Transverse colon (tissue), 4 donors: ENCODE data around the gene TOX4. TPM values are rescaled to one million over a fixed set of nuclear protein-coding genes. Genes with fewer than 3 reads are reported as not detected.

Experiments used
- DNase-seq: peaks from one replicate; pipeline ENCODE4 v3.0.0-alpha.2; 2019
- H3K27ac ChIP-seq, 4 donors: fragments of 200-600 bp; sonication (generic); 2 replicates each; pipeline ENCODE4 v1.5.1; 2016 to 2018; ENCODE audit warnings: inconsistent platforms in 4 of 4
- H3K27me3 ChIP-seq: fragments of 200-600 bp; sonication (generic); 2 replicates; pipeline ENCODE4 v1.5.1; 2017; ENCODE audit warnings: inconsistent platforms
- H3K36me3 ChIP-seq, 4 donors: fragments of 200-600 bp; sonication (generic); 2 replicates each; pipeline ENCODE4 v1.5.1; 2017 to 2019; ENCODE audit warnings: inconsistent platforms in 4 of 4
- H3K4me1 ChIP-seq, 4 donors: fragments of 200-600 bp; sonication (generic); 2 replicates each; pipeline ENCODE4 v1.5.1; 2017 to 2020; ENCODE audit warnings: inconsistent platforms in 4 of 4
- H3K4me3 ChIP-seq, 4 donors: fragments of 200-600 bp; sonication (generic); 1 replicate in 1 of 4; 2 replicates in 3 of 4; pipeline versions ENCODE4 v1.5.1 to v1.6.1; 2017 to 2019; ENCODE audit warnings: inconsistent platforms in 4 of 4
- H3K9me3 ChIP-seq, 2 donors: fragments of 200-600 bp; sonication (generic); 2 replicates each; pipeline ENCODE4 v1.5.1; 2017 to 2019; ENCODE audit warnings: inconsistent platforms in 2 of 2
- CTCF ChIP-seq, 5 experiments: fragments of 200-600 bp in 3 of 5; fragments of 450-650 bp in 2 of 5; sonication (generic) in 3 of 5; IDR thresholded peaks; 1 replicate in 2 of 5; 2 replicates in 3 of 5; pipeline ENCODE4 v1.5.1; 2016 to 2017; ENCODE audit warnings: antibody characterized with exemption in 5 of 5, inconsistent platforms in 3 of 5, mild to moderate bottlenecking in 2 of 5, moderate library complexity in 1 of 5
- EP300 ChIP-seq: sonication (generic); formaldehyde crosslinking; IDR thresholded peaks from one replicate; pipeline ENCODE4 v1.6.1; 2017; ENCODE audit warnings: antibody characterized with exemption, low read depth
- POLR2A ChIP-seq: fragments of 450-650 bp; IDR thresholded peaks from one replicate; pipeline ENCODE4 v1.6.1; 2016; ENCODE audit warnings: antibody characterized with exemption, mild to moderate bottlenecking, moderate library complexity
- POLR2AphosphoS5 ChIP-seq, 3 donors: sonication (generic); formaldehyde crosslinking; IDR thresholded peaks; one replicate each; pipeline ENCODE4 v1.6.1; 2016; ENCODE audit warnings: antibody characterized with exemption in 3 of 3
- WGBS, 2 donors: methylation state at CpG; one replicate each; pipeline ENCODE4 v1.1.5; 2018; ENCODE audit warnings: low coverage in 1 of 2; 5-methylcytosine and 5-hydroxymethylcytosine counted together
- in situ Hi-C, 4 donors: fragments of 200-750 bp; cut with MboI; loops; one replicate each; pipeline versions ENCODE4 v1.15.0 to v1.15.1; 2017; ENCODE audit warnings: low sequenced_read_pairs in 3 of 4, low pct_ligation_motif_present in 1 of 4, low pct_unique_long_range_greater_than_20kb in 1 of 4
- intact Hi-C: fragments of 100-400 bp; cut with DNase I; formaldehyde crosslinking; loops from one replicate; pipeline ENCODE4 v1.15.1; 2023; ENCODE audit warnings: low total_unique reads
- total RNA-seq, 4 donors: library from RNA; depleted of rRNA; stranded (reverse); fragments of >200 nt; gene quantifications; one replicate each; pipeline ENCODE4 v1.1.0, GENCODE V29; 2016

TOX4 gene
- total RNA-seq, 4 donors from 2014 or later, result 30.8 to 76.7 (median 51.5) TPM

- Histone ChIP-seq H3K36me3 (no peaks in the 10 kb centered on the region), H3K27ac (peak overlapping the region; percentile 70 to 84 (median 78)), H3K4me1 (peaks cover 0 to 15% (median 3%) of the 10 kb centered on the region in 4 donors), H3K4me3 (peak overlapping the region; percentile 50 to 73 (median 62)), H3K27me3 (no peaks in the 10 kb centered on the region), H3K9me3 (no peaks in the 10 kb centered on the region)
- in situ Hi-C loops, result no loop called here
- intact Hi-C loops, result no loop called here
- TF ChIP-seq EP300, result no peak
- no peak for TF ChIP-seq POLR2A
- TF ChIP-seq CTCF (IDR thresholded peaks at IDR 0.05), result no peak
- no peak for TF ChIP-seq POLR2AphosphoS5 (IDR thresholded peaks at IDR 0.05)
- WGBS, 2 donors, result 31 to 33% methylated on average over 9 to 13 of the region's 13 CpGs
- no peak for DNase-seq
Measured at GRCh38 chr14:21526672-21527317, 49.8 kb downstream of the TOX4 start.

GRCh38 chr14:21527318-21527679 is 50.3 kb downstream of the TOX4 start:
- Histone ChIP-seq H3K27ac (no peak overlapping the region), H3K4me1 (peaks cover 0 to 15% (median 3%) of the 10 kb centered on the region in 4 donors), H3K36me3 (no peaks in the 10 kb centered on the region), H3K27me3 (no peaks in the 10 kb centered on the region), H3K9me3 (no peaks in the 10 kb centered on the region), H3K4me3 (no peak overlapping the region)
- DNase-seq, result no peak
- 50 to 57% methylated on average over 1 of the region's 1 CpG for WGBS, 2 donors
- intact Hi-C loops (no loop called here), in situ Hi-C loops (no loop called here)
- TF ChIP-seq EP300 (no peak), CTCF (IDR thresholded peaks at IDR 0.05) (no peak), POLR2AphosphoS5 (IDR thresholded peaks at IDR 0.05) (no peak), POLR2A (no peak)

GRCh38 chr14:21528381-21529348 is 51.7 kb downstream of the TOX4 start:
- H3K4me1 ChIP-seq, result peaks cover 0 to 15% (median 3%) of the 10 kb centered on the region in 4 donors
- peaks cover 5% of the 10 kb centered on the region for H3K27me3 ChIP-seq
- intact Hi-C loops (no loop called here), in situ Hi-C loops (no loop called here)
- WGBS, 2 donors, result 56 to 69% methylated on average over 3 to 4 of the region's 4 CpGs
- H3K9me3 ChIP-seq, result no peaks in the 10 kb centered on the region
- H3K27ac ChIP-seq, result no peak overlapping the region
- no peak overlapping the region for H3K4me3 ChIP-seq
- DNase-seq, result no peak
- TF ChIP-seq POLR2A (no peak), POLR2AphosphoS5 (IDR thresholded peaks at IDR 0.05) (no peak), EP300 (no peak), CTCF (IDR thresholded peaks at IDR 0.05) (no peak)
- H3K36me3 ChIP-seq, result no peaks in the 10 kb centered on the region

- DNase-seq, result no peak
- intact Hi-C loops, result no loop called here
- no peaks in the 10 kb centered on the region for H3K36me3 ChIP-seq
- H3K4me3 ChIP-seq, result no peak overlapping the region
- in situ Hi-C loops, result no loop called here
- TF ChIP-seq CTCF (IDR thresholded peaks at IDR 0.05) (no peak), POLR2A (no peak), EP300 (no peak), POLR2AphosphoS5 (IDR thresholded peaks at IDR 0.05) (no peak)
- H3K27ac ChIP-seq, result no peak overlapping the region
- H3K27me3 ChIP-seq, result peaks cover 14% of the 10 kb centered on the region
- H3K9me3 ChIP-seq, result no peaks in the 10 kb centered on the region
- WGBS, 2 donors, result 86 to 93% methylated on average over 1 of the region's 1 CpG
- peaks cover 0 to 15% (median 3%) of the 10 kb centered on the region in 4 donors for H3K4me1 ChIP-seq
Measured at GRCh38 chr14:21529515-21529914, 52.5 kb downstream of the TOX4 start.
